Psoas muscle (tissue), 8 donors: Measurements from ENCODE around the gene LCE3D. TPM values are rescaled to one million over a fixed set of nuclear protein-coding genes. Genes with fewer than 3 reads are reported as not detected.

ENCODE experiments used
- ATAC-seq, 4 donors: fragments of 200-7000 bp; cut with Tn5 transposase; one replicate each; pipeline ENCODE4 v1.9.1; 2020; ENCODE audit warnings: moderate library complexity in 3 of 4, mild to moderate bottlenecking in 2 of 4
- DNase-seq, 2 donors: peaks; one replicate each; pipeline ENCODE4 v3.0.0-alpha.2; 2020
- H3K27ac ChIP-seq: fragments of 200-600 bp; one replicate; pipeline ENCODE4 v1.8.0; 2022
- H3K27me3 ChIP-seq, 3 donors: fragments of 200-600 bp in 1 of 3; one replicate each; pipeline versions ENCODE4 v1.6.1 to v1.8.0; 2013 to 2022; ENCODE audit warnings: low read length in 2 of 3, mild to moderate bottlenecking in 2 of 3, moderate library complexity in 1 of 3; ENCODE audit not compliant: insufficient read depth in 3 of 3
- H3K36me3 ChIP-seq, 2 donors: fragments of 200-600 bp in 1 of 2; one replicate each; pipeline versions ENCODE4 v1.6.1 to v1.8.0; 2013 to 2022; ENCODE audit warnings: low read depth in 1 of 2, mild to moderate bottlenecking in 1 of 2, moderate library complexity in 1 of 2; ENCODE audit not compliant: insufficient read depth in 1 of 2
- H3K4me1 ChIP-seq: fragments of 200-600 bp; one replicate; pipeline ENCODE4 v1.8.0; 2022
- H3K4me3 ChIP-seq: fragments of 200-600 bp; one replicate; pipeline ENCODE4 v1.8.0; 2022; ENCODE audit warnings: mild to moderate bottlenecking
- H3K9me3 ChIP-seq: fragments of 200-600 bp; one replicate; pipeline ENCODE4 v1.8.0; 2022
- CTCF ChIP-seq: fragments of 200-600 bp; IDR thresholded peaks from one replicate; pipeline ENCODE4 v1.8.0; 2022; ENCODE audit warnings: antibody characterized with exemption
- WGBS, 3 donors: extraction: QIAGEN DNeasy Blood & Tissue Kit; methylation state at CpG; one replicate each; pipeline versions ENCODE4 v1.1.6 to v1.1.7; 2013; 5-methylcytosine and 5-hydroxymethylcytosine counted together
- intact Hi-C, 2 donors: fragments of 100-400 bp; cut with DNase I; formaldehyde crosslinking; loops; one replicate each; pipeline versions ENCODE4 v1.11.0 to v1.14.2; 2022
- polyA plus RNA-seq, 3 donors: library from polyadenylated mRNA; stranded (reverse); fragments of 200-250 nt; gene quantifications; one replicate each; pipeline ENCODE4 v1.2.3, GENCODE V29; 2013
- total RNA-seq, 4 donors: library from RNA; stranded (reverse); fragmentation: NEBNext Ultra II Directional in 2 of 4; extraction: Animal tissue kit (Norgen Biotek cat#: 25700) in 2 of 4; gene quantifications; one replicate each; pipeline versions ENCODE4 v1.2.1 to v1.2.4, GENCODE V29; 2021 to 2023
- donor health status: healthy with polysubstance abuse.
- donor health status: DM: no; HTN: no; CAD: no; lungs with moderate emphysema.
- donor health status: Bipolar disorder and iron deficiency.
- donor health status: healthy.
- donor health status: DM: yes; HTN: yes; CAD: no.
- donor health status: DM: no; HTN: no; CAD: no.
- donor health status: DM: no; HTN: no; CAD: no.
- donor health status: DM: yes; HTN: yes; CAD: no.

LCE3D gene
- total and polyA plus RNA-seq, 7 donors: not detected

- Histone ChIP-seq H3K4me3 (no peak overlapping the region), H3K27me3 (no peaks in the 10 kb centered on the region), H3K27ac (no peak overlapping the region), H3K9me3 (peaks cover 3% of the 10 kb centered on the region), H3K4me1 (no peaks in the 10 kb centered on the region), H3K36me3 (no peaks in the 10 kb centered on the region)
- WGBS, 3 donors: 19 to 34% (median 20%) methylated on average over 4 of the region's 4 CpGs
- ATAC-seq (no peak), DNase-seq (no peak)
- no peak for TF ChIP-seq CTCF
- intact Hi-C loops: no loop called here
Measured at GRCh38 chr1:152537496-152537895, 42.8 kb downstream of the LCE3D start.

- no peak for ATAC-seq
- intact Hi-C loops: no loop called here
Measured at GRCh38 chr1:152535774-152536173, 44.5 kb downstream of the LCE3D start.

GRCh38 chr1:152533327-152533938, 46.9 kb downstream of the LCE3D start:
- WGBS, 3 donors: 25 to 28% (median 26%) methylated on average over 7 of the region's 7 CpGs
- Histone ChIP-seq H3K27ac (no peak overlapping the region), H3K4me3 (no peak overlapping the region), H3K36me3 (no peaks in the 10 kb centered on the region), H3K9me3 (peaks cover 4% of the 10 kb centered on the region), H3K4me1 (no peaks in the 10 kb centered on the region), H3K27me3 (no peaks in the 10 kb centered on the region)
- TF ChIP-seq CTCF: no peak
- ATAC-seq (no peak), DNase-seq (no peak)
- intact Hi-C loops: no loop called here

More at GRCh38 chr1:152535774-152536173, 44.5 kb downstream of the LCE3D start:
- TF ChIP-seq CTCF: no peak
- 77 to 82% (median 77%) methylated on average over 3 of the region's 3 CpGs for WGBS, 3 donors
- H3K36me3 ChIP-seq: no peaks in the 10 kb centered on the region
- no peaks in the 10 kb centered on the region for H3K4me1 ChIP-seq
- no peak for DNase-seq
- no peaks in the 10 kb centered on the region for H3K27me3 ChIP-seq
- peaks cover 3% of the 10 kb centered on the region for H3K9me3 ChIP-seq
- H3K27ac ChIP-seq: no peak overlapping the region
- H3K4me3 ChIP-seq: no peak overlapping the region

Other genes starting within 250 kb of the LCE3D start
- gene FLG2, start 220.5 kb downstream of the LCE3D start, total RNA-seq: not detected
- not detected for gene FLG2, start 220.5 kb downstream of the LCE3D start, polyA plus RNA-seq
- gene CRNN, start 166.3 kb downstream of the LCE3D start, total RNA-seq: not detected
- under 1 TPM in 2 of 3 donors, not detected in 1; 0.28 to 0.30 TPM for gene CRNN, start 166.3 kb downstream of the LCE3D start, polyA plus RNA-seq
- not detected for gene LCE5A, start 69.7 kb downstream of the LCE3D start, total RNA-seq
- gene LCE5A, start 69.7 kb downstream of the LCE3D start, polyA plus RNA-seq: not detected
- not detected for gene CRCT1, start 66.0 kb downstream of the LCE3D start, total RNA-seq
- gene CRCT1, start 66.0 kb downstream of the LCE3D start, polyA plus RNA-seq: not detected
- not detected for gene LCE3E, start 13.7 kb downstream of the LCE3D start, total RNA-seq
- not detected for gene LCE3E, start 13.7 kb downstream of the LCE3D start, polyA plus RNA-seq
- gene LCE3C, start 19.7 kb upstream of the LCE3D start, total RNA-seq: not detected
- gene LCE3C, start 19.7 kb upstream of the LCE3D start, polyA plus RNA-seq: not detected
- not detected for gene LCE3B, start 33.3 kb upstream of the LCE3D start, total RNA-seq
- not detected for gene LCE3B, start 33.3 kb upstream of the LCE3D start, polyA plus RNA-seq
- not detected for gene LCE3A, start 42.6 kb upstream of the LCE3D start, total RNA-seq
- not detected for gene LCE3A, start 42.6 kb upstream of the LCE3D start, polyA plus RNA-seq
- not detected for gene LCE2D, start 82.9 kb upstream of the LCE3D start, total RNA-seq
- not detected for gene LCE2D, start 82.9 kb upstream of the LCE3D start, polyA plus RNA-seq
- gene LCE2C, start 94.8 kb upstream of the LCE3D start, total RNA-seq: not detected
- gene LCE2C, start 94.8 kb upstream of the LCE3D start, polyA plus RNA-seq: not detected
- not detected for gene LCE2B, start 105.6 kb upstream of the LCE3D start, total RNA-seq
- not detected for gene LCE2B, start 105.6 kb upstream of the LCE3D start, polyA plus RNA-seq
- not detected for gene LCE2A, start 117.8 kb upstream of the LCE3D start, total RNA-seq
- gene LCE2A, start 117.8 kb upstream of the LCE3D start, polyA plus RNA-seq: not detected
- gene LCE4A, start 127.6 kb upstream of the LCE3D start, total RNA-seq: not detected
- not detected for gene LCE4A, start 127.6 kb upstream of the LCE3D start, polyA plus RNA-seq
- under 1 TPM in 1 of 4 donors, not detected in 3; 0.17 TPM for gene KPRP, start 177.5 kb upstream of the LCE3D start, total RNA-seq
- not detected for gene KPRP, start 177.5 kb upstream of the LCE3D start, polyA plus RNA-seq
- gene LCE1F, start 194.6 kb upstream of the LCE3D start, total RNA-seq: not detected
- not detected for gene LCE1F, start 194.6 kb upstream of the LCE3D start, polyA plus RNA-seq
- gene LCE1E, start 205.7 kb upstream of the LCE3D start, total RNA-seq: not detected
- not detected for gene LCE1E, start 205.7 kb upstream of the LCE3D start, polyA plus RNA-seq
- not detected for gene LCE1D, start 216.2 kb upstream of the LCE3D start, total RNA-seq
- gene LCE1D, start 216.2 kb upstream of the LCE3D start, polyA plus RNA-seq: not detected
- gene LCE1C, start 226.1 kb upstream of the LCE3D start, total RNA-seq: not detected
- gene LCE1C, start 226.1 kb upstream of the LCE3D start, polyA plus RNA-seq: not detected
- not detected for gene LCE1B, start 231.5 kb upstream of the LCE3D start, total RNA-seq
- gene LCE1B, start 231.5 kb upstream of the LCE3D start, polyA plus RNA-seq: not detected
- not detected for gene LCE1A, start 247.0 kb upstream of the LCE3D start, total RNA-seq
- gene LCE1A, start 247.0 kb upstream of the LCE3D start, polyA plus RNA-seq: not detected